ENCODE data around the gene FHIT.

GRCh38 chr3:60301142-60301541 lies 950.1 kb downstream of the FHIT start:
- no peak for TF ChIP-seq CTCF (IDR thresholded peaks at IDR 0.05; ENCODE audit: poor library complexity)
- no peak for TF ChIP-seq EZH2 (IDR thresholded peaks at IDR 0.05; ENCODE audit: borderline replicate concordance)

Data from hepatocyte (in vitro differentiated cells).